GM11168 (cell line): ENCODE measurements around the gene OPN4.

Source experiments
- in situ Hi-C: fragments of 300-500 bp; cut with MboI; formaldehyde crosslinking; loops from one replicate; pipeline ENCODE4 v1.12.0; 2022; ENCODE audit warnings: low sequenced_read_pairs; ENCODE audit not compliant: unreplicated experiment

Gene OPN4

DNA sequence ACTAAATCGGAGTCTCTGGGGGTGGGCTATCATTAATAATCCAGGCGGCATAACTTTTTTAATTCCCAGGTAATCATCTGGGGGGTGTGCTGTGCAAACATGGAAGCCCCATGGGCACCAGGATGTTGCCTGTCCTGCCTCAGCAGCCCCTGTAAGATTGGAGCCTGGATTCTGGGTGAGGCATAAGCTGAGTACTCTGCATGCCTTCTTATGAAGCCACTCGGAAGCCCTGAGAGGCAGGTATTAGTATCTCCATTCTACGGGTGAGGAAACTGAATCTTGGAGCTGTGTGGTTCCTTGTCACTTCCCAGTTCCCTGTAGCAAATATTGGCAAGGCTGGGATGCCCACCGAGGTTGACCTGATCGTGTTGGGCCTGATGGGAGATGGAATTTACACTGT lies 7.4 kb upstream of the OPN4 start:
- in situ Hi-C loops, result no loop called here

DNA sequence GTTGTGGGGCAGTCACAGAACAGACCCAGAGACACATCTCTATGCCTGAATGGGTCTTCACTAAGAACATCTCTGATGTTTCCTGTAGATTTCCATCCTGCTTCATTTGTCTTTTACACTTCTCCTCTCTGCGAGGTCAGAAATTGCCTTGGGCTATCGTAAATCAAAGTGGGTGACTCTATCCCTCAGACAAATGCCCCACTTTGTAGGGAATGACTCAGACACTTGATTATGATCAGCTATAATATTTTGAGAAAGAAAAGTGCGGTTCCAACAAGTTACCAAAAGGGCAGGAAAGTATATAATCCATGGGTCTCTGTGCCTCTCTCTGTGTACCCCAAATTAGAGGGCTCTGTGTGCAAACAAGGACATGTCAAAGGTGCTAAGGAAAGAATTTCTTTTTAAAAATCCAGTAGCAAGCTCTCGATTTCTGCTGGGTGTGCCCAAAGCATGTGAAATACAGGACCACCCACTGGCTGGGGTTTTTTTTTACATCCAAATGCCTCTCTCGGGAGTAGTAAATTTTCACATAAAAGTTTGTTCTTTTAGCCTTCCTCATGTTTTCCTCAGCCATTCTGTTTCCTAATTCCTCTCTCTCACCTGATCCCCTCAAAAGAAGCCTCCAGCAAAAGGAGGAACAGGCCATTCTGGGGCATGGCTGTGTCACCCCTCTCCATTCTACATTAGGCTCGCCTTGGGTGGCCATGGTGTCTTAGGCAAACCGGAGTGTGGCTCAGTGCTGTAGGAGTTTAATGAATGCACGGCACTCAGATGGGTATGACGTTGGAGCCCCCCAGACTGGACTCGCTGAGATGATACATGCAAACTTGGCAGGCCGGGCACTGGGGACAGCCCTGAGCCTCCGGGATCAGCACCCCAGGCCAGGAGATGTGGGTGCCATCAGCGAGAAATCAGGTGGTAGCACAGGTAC lies 6.3 kb upstream of the OPN4 start:
- in situ Hi-C loops, result no loop called here

DNA sequence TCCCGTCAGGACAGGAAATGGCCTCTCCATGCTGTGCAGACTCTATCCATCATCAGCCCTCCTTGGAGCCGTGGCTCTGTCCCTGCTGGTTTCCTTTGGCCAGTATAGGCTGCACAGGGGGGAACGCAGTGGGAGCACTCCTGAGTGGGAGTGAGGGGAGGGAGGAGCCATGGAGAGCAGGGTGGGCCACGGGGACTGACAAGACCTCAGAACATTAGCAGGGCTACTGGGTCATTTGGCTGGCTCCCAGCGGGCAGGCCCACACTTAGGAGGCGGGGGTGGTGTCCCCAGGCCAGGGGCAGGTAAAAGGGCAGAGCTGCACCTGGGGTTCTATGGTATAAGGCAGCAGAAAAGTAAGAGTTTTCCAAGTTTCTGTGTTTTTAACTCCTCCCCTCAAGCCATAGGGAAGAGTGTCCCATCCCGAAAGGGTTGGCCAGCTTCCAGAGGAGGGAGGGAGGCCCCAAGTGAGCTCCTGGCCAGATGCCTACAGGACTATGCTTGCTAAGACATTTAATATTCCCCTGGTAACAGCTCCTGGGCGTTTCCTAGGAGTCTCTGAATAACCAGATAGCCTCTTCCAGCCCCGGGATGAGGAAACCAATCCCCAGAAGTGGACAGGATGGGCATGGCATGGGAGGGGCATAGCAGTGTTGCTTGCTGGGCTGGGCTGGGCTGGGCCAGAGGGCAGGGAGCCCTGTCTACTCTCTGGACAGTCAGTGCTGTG lies 5.5 kb upstream of the OPN4 start:
- in situ Hi-C loops, result no loop called here

DNA sequence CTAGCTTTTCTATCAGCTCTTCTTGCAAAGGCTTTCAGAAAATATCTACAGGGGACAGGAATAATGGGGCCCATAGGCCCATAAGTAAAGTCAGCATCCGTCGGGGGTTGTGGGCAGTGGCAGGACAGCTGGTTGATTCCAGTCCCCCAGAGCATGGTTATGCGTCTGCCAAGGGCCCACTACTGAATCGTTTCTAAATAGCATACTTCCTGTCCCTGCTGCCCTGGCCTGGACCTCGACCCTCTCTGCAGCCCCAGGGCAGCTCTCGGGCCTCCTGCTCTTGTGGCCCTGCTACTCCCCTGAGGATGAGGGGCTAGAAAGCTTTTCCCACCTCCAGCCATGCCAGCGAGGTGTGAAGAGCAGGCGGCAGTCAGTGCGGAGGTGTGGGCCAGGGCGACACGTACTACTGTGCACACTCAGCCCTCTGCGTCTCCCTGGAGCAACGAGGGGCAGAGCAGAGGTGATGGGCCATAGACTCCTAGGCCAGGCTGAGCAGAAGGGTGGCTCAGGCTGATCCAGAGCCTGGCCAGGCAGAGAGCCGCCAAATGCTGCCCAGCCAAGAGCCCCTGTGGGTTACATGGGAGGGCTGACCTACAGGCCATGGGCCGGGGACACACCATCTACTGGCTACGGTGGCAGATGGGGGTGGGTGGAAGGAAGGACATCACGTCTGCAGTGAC lies 4.7 kb upstream of the OPN4 start:
- in situ Hi-C loops, result no loop called here

DNA sequence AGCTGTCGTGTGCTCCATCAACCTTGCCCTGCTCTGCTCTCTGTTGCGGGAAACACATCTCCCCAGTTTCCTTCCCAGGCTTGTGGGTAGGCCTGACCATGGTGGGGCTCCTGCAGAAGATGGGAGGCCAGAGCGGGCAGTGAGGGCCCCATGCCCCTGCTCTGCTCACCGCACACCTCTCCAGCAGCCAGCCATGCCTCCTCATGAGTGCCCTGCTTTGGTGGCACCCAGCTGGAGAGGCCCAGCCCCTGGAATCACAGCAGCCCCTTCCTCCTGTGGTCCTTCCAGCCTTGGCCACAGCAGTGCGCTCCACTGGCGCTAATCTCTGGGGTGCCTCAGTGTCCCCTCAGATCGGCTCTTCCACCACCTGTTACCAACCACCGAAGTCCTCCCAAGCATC lies 4.2 kb upstream of the OPN4 start:
- in situ Hi-C loops, result no loop called here

DNA sequence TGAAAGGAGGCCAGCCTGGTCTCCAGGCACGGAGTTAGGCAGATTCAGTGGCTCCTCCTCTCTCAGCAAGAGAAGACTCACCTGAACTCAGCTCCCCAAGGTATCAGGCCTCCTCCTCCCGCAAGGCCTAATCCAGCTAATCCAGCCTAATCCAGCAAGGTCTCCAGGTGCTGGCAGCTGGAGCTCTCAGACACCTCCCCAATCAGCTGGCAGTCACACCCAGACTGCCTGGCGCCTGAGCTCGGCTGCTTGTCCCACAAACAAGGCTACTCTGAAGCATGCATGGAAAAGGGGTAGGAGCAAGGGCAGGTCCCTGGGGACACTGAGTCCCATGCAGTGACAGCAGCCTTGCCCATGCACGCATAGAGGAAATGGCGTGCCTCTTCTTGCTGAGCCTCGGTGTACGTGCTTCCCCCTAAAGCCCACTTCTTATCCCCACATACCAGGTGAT lies 3.3 kb upstream of the OPN4 start:
- in situ Hi-C loops, result no loop called here

DNA sequence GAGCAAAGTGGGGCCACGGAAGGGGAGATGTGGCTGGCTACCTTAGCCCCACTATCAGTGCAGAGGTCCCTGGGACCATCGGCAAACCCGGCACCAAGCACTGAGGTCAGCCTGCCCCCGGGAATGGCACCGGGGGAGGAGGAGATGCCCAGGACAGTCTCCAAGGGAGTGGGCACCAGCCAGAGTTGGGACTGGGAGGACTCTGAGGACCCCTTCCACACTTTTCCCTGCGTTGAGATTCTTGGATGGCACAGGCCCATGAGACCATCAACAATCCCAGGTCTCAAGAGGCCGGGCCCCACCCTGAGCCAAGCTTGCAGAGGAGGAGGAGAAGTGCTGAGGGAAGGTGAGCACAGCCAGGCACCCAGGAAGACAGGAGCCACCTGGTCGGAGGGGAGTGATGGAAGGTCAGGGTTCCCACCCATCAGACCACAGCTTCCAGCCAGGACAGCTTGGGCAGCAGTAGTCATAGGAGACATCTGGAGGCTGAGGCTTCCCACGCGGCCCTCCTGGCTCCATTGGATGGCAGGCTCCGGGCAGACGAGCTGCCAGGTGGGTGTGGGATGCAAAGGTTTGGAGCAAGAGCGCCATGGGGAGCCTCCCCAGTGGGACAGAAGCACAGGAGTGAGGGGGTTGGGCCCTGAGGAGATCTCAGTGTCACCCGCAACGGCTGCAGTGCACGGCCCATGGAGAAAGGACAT lies 2.6 kb upstream of the OPN4 start:
- in situ Hi-C loops, result no loop called here

DNA sequence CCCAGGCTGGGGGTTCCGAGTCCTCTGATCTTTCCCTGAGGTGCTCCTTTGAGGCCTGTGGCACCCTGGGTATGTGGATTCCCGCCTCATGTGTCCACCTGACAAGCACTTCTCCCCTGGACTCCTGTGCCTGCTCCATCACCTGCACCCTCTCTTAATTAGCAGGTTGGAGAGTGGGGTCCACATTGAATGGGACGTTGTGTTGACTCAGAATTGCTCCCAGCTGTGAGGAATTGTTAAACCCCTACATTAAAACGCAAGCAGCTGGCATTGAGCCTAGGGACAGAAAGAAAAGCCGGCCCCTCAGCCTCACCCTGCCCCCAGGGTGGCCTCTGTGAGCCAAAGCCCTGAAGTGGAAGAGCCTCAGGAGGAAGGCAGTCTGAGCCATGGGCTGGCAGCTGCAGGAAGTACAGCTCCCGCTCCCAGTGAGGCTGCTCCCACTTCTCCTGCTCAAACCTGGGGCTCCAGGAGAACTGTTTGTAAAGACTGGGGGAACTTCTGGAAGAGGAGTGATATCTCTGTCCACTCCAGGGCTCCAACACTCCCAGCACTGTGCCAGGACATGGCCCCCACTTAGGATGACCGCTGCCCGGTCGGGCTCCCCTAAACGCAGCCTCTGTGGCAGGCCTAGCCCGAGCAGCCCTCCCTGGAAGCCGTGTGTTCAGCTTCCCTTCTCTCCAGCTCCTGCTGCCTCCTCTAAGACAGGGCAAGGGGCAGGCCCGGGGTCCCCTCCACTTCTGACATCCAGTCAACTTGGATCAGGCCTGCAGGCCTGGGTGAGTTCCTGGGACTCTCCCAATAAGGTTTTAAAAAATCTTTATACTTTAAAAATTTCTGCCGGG lies 1.8 kb upstream of the OPN4 start:
- in situ Hi-C loops, result no loop called here

DNA sequence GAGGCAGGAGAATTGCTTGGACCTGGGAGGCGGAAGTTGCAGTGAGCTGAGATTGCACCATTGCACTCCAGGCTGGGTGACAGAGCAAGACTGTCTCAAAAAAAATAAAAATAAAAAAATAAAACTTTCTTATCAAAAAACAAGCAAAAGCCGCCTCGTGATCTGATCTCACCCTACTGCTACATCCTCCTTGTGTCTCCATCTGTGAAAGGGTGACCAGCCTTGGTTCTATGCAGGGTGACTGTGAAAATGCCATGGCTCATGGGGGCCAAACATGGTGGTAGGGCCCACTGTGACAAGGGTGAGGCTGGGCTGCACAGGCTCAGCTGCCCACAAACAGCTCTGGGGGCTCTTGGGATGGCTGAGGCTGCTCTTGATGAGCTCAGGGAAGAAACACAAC lies 968 bp upstream of the OPN4 start:
- in situ Hi-C loops, result no loop called here

DNA sequence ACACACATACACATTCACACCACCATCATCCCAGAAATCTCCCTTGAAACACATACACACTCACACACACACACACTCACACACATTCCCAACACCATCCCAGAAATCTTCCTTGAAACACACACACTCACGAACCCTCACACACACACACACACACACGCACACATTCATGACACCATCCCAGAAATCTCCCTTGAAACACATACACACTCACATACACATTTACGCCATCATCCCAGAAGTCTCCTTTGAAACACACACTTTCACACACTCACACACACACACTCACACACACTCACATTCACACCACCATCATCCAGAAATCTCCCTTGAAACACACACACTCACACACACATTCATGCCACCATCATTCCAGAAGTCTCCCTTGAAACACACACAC lies 360 bp upstream of the OPN4 start:
- in situ Hi-C loops, result no loop called here

DNA sequence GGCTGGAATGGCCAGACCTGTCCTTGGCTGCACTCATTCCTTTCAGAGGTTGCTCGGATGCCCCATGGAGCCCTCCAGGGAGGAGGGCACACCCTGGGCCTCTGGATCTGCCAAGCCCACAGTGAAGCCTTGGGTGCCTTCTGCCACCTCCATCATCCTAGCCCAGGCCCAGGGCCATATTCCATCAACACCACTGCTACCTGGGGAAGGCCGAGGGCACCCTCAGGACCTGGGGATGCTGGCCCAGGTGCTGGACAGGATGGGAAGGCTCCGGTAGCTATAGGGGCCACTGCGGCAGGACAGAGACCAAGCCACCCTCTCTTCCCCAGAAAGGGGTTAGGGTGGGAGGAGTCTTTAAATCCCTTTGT lies 810 bp downstream of the OPN4 start:
- in situ Hi-C loops, result no loop called here

DNA sequence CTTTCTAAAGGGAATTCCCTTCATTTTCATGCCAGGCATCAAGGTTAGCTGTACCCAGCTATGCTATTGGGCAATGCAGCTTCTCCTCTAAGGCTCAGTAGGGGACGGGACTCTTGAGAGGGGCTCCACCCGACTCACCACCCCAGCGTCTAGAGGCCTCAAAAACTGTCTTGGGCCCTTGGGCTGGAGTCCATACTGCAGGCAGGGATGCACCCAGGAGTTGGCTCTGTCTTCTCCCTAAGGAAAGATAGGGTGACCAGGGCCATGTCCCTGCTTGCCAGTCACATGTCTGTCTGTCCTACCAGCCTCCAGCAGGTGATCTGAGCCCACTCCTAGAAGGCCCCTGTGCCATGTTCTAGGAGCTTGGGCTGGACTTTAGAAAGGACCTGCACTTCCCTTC lies 1.2 kb downstream of the OPN4 start:
- in situ Hi-C loops, result no loop called here

DNA sequence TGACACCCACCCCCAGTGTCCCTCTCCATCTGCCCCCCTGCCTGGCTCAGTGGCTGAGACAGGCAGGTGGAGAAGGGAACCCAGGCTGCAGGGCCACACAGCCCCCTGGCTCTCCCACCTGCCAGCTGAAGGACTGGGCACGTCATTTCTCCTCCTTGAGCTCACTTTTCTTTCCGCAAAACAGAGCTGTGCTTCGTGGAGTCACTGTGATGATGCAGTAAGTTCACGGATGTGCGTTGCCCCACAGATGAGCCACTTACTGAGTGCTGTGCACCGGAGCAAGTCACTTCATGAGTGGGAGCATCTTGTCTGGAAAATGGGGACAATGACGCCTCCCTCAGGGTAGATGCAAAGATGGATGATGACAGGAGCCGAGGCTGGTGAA lies 2.7 kb downstream of the OPN4 start:
- in situ Hi-C loops, result no loop called here

DNA sequence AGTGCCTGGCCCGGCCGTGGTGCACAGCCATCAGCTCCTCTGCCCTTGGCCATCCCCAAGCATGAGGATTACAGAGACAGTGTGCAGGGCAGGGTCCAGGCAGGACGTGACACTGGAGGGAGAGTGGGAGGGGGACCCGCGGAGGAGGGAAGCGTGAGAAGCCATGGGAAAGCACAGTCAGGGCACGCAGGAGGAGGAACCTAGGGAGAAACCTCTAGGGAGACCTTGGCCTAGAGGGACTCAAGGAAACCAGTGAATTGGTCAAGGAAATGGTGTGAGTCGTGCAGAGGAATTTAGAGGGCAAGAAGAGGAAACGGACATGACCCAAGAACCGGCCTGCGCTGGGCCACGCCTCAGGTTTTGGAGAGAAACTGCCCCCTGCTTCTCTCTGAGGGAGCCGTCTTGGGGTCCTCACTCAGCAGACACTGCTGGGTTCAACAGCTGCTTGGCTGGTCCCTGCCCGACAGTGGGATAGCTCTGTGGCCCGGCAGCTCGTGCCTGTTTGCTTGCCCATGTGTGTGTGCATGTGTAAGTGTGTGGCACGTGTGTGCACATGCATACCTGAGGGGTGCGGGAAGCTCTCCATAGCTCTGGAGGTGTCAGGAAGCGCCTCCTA lies 3.2 kb downstream of the OPN4 start:
- in situ Hi-C loops, result no loop called here

DNA sequence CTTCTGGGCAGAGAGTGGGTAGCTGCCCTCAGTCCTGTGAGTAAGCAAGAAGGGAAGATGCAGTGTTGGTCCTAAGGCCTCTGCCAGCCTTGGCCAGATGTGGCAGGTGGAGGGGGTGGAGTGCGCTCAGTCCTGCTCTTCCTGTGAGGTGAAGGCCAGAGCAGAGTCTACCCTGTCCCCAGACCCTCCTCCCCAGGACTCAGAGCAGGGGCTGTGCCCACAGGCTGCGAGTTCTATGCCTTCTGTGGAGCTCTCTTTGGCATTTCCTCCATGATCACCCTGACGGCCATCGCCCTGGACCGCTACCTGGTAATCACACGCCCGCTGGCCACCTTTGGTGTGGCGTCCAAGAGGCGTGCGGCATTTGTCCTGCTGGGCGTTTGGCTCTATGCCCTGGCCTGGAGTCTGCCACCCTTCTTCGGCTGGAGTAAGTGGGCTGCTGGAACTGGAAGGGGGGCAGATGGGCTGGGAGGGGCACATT lies 4.0 kb downstream of the OPN4 start:
- in situ Hi-C loops, result no loop called here

DNA sequence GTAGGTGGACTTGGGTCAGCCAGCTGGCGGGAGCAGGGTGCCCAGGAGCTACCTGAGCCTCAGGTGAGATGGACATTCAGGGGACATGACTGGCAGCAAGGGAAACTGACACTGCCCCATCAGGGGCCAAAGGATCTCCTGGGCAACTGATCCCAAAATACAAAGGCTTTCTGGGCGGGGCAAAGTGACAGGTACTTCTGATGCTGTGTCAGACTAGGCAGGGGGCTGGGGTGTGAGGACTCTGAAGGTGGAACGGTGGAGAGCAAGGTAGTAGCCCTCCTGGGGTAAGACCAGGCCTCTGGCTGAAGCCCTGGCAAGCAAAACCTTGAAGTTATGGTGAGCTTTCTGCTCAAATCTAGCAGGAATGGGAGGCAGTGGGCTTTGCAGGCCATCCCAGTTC lies 4.4 kb downstream of the OPN4 start:
- in situ Hi-C loops, result no loop called here

DNA sequence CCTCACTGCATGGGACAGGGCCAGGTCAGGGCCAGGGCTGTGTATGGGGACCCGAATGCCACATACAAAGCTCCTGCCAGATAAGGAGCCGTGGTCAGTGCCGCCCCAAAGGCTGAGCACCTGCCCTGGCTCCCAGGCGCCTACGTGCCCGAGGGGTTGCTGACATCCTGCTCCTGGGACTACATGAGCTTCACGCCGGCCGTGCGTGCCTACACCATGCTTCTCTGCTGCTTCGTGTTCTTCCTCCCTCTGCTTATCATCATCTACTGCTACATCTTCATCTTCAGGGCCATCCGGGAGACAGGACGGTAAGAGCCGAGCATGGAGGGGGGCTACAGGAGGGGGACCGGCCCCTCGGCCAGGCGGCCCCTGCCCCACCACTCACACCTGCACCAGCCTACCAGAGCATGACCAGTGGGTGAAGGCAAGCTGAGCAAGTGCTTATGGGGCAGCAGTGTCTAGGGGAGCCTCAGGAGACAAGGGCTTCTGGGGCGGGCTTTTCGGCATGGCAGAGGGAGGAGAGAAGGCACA lies 4.9 kb downstream of the OPN4 start:
- in situ Hi-C loops, result no loop called here

DNA sequence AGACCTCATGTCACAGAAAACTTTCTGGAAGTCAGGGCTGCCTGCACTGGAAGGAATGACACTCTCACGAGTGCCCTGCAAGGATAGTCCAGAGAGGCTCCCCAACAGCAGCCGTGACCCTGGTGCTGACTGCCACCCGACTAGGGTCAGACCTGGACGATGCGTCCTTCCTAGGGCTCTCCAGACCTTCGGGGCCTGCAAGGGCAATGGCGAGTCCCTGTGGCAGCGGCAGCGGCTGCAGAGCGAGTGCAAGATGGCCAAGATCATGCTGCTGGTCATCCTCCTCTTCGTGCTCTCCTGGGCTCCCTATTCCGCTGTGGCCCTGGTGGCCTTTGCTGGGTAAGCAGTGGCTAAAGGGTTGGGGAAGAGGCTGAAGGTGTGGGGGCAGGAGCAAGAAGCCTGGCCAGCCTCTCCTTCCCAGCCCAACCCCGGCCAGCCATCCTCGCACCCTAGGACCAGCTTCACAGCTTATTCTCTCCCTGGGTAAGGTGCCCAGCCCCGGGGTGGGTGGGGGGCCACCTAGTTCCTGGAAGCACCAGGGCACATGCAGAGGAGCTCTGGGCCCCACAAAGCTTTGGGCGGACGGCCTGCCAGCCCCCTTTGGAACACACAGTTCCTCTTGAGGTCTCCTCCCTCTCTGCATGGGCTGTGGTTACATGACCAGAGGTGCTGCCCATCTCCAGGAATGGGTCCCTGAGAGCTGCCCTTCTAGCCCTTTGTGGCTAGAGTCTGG lies 5.5 kb downstream of the OPN4 start:
- in situ Hi-C loops, result no loop called here
